HG03175 (cell line): ENCODE measurements around the gene AGBL1.

ENCODE experiments used
- ATAC-seq: cut with Tn5 transposase; IDR thresholded peaks from one replicate; pipeline ENCODE4 v1.9.1; 2021; ENCODE audit warnings: mild to moderate bottlenecking, moderate library complexity; ENCODE audit not compliant: unreplicated experiment

AGBL1 gene

GRCh38 chr15:86316726-86317383, 237.2 kb downstream of the AGBL1 start:
- no peak for ATAC-seq

GRCh38 chr15:86317384-86317740, 237.7 kb downstream of the AGBL1 start:
- ATAC-seq: no peak

- no peak for ATAC-seq
Measured at GRCh38 chr15:86322629-86323028, 243.0 kb downstream of the AGBL1 start.

GRCh38 chr15:86327230-86327865, 247.7 kb downstream of the AGBL1 start:
- no peak for ATAC-seq

GRCh38 chr15:86328658-86329057, 249.0 kb downstream of the AGBL1 start:
- ATAC-seq: no peak

- no peak for ATAC-seq
Measured at GRCh38 chr15:86329311-86330013, 249.8 kb downstream of the AGBL1 start.

GRCh38 chr15:86333819-86334218, 254.1 kb downstream of the AGBL1 start:
- ATAC-seq: no peak

- no peak for ATAC-seq
Measured at GRCh38 chr15:86336051-86336788, 256.5 kb downstream of the AGBL1 start.

GRCh38 chr15:86337071-86337470, 257.4 kb downstream of the AGBL1 start:
- ATAC-seq: no peak

- ATAC-seq: no peak
Measured at GRCh38 chr15:86347245-86347644, 267.6 kb downstream of the AGBL1 start.

- ATAC-seq: no peak
Measured at GRCh38 chr15:86349565-86349964, 269.9 kb downstream of the AGBL1 start.

- ATAC-seq: no peak
Measured at GRCh38 chr15:86353213-86353612, 273.5 kb downstream of the AGBL1 start.

GRCh38 chr15:86355361-86355760, 275.7 kb downstream of the AGBL1 start:
- ATAC-seq: no peak

- no peak for ATAC-seq
Measured at GRCh38 chr15:86355801-86356200, 276.1 kb downstream of the AGBL1 start.

GRCh38 chr15:86362555-86362954, 282.9 kb downstream of the AGBL1 start:
- no peak for ATAC-seq

- ATAC-seq: no peak
Measured at GRCh38 chr15:86373147-86373546, 293.5 kb downstream of the AGBL1 start.

GRCh38 chr15:86375733-86376280, 296.1 kb downstream of the AGBL1 start:
- ATAC-seq: no peak

GRCh38 chr15:86377914-86378313, 298.2 kb downstream of the AGBL1 start:
- no peak for ATAC-seq

GRCh38 chr15:86382341-86382740, 302.7 kb downstream of the AGBL1 start:
- no peak for ATAC-seq

GRCh38 chr15:86383611-86384010, 303.9 kb downstream of the AGBL1 start:
- no peak for ATAC-seq

GRCh38 chr15:86384186-86384585, 304.5 kb downstream of the AGBL1 start:
- no peak for ATAC-seq
